GM19193 (cell line): ENCODE measurements around the gene CACNA1A.

ENCODE experiments used
- POLR2A ChIP-seq: IDR thresholded peaks from 4 replicates; pipeline ENCODE4 v1.6.1; 2011; ENCODE audit not compliant: insufficient read depth, insufficient read length; ENCODE audit errors: extremely low read depth

Gene CACNA1A

DNA sequence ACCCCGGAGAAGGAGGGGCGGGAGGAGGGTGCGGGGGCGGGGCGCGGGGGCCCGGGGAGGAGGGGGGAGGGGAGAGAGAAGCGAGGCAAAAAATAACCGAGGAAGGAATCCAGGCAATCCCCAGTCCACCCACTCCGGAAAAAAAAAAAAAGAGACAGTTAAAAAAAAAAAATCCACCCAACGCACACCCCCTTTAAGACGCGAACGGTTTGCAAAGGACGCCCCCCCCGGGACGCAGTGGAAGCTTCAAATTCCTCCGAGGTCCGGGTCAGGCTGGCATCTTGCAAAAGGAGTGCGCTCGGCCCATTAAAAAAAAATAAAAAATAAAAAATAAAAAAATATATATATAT lies at the start of gene CACNA1A:
TSS of gene CACNA1A (minus strand) at position 9 of the 350 bp plus-strand sequence. CDS start 255 bp downstream, outside the sequence.
- no peak for TF ChIP-seq POLR2A

DNA sequence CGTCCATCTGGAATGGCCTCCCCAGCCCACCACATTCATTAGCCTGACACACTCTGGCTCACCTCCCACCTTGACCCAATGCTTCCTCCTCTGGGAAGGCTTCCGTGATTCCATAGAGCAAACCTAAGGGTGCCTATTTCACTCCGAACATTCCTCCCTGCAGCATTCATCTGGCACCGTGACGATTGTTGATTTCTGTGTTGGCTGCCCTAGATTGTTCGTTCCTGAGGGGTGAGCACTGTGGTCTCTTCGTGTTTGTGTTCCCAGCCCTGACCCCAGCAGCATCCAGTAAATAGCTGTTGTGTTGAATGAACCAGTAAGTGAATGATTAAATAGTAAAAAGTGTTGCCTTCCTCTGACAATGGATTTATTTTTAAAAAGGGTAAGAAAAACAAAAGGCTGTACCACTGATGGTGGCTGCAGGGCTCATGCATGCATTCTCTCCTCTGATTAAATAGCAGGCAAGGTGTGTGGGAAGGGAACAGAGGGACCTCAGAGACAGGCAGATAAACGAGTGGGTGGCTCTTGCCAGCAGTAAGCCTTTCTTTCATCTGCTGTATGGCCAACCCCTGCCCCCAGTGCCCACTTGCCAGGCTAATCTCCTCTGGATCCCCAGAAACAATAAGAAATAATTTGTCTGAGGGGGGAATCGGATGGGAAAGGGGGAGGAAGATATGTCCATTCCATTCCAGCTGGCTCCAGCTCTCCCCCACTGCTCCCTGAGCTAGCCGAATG lies 48.4 kb upstream of the CACNA1A start:
- no peak for TF ChIP-seq POLR2A

DNA sequence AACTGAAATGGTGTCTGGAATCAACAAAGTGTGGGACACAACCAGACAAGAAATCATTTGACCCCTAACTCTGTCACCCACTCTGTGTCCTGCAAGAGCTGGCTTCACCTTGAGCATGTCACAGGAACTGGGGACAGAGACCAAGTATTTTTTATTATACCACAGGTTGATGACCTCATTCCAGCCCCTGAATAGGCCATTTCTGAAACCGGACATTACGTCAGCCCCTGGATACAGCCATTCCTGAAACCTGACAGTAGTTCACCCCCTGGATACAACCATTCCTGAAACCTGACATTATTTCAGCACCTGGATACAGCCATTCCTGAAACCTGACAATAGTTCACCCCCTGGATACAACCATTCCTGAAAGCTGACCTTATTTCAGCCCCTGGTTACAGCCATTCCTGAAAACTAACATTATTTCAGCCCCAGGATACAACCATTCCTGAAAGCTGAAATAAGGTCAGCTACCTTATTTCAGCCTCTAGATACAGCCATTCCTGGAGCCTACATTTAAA lies 47.7 kb upstream of the CACNA1A start:
- TF ChIP-seq POLR2A = no peak

DNA sequence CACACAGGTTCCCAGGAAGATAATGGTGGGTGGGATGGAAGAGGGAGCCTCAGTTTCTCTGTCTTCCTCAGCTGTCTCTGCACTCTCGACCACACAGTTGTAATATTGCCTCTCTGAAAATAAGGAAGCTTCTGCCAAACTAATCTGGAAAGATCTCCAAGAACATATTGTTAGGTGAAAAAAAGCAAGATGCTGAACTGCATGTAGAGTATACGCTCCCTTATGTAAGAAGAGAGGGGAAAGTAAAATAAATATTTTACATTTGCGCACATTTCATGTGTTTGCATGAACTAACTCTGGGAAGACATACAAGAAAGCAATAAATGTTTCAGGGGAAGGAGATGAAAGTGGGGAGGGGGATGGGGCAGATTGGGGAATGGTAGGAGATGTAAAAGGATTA lies 41.9 kb upstream of the CACNA1A start:
- no peak for TF ChIP-seq POLR2A

DNA sequence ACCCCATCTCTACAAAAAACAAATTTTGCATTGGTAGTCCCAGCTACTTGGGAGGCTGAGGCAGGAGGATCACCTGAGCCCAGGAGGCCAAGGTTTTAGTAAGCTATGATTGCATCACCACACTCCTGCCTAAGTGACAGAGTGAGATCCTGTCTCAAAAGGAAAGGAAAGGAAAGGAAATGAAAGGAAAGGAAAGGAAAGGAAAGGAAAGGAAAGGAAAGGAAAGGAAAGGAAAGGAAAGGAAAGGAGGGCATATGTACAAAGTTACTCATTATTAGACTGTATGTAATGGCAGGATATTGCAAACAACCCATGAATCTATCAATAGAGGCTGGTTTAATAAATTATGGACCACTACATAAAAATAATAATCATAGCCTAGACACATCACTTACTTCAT lies 40.8 kb upstream of the CACNA1A start:
- TF ChIP-seq POLR2A = no peak

DNA sequence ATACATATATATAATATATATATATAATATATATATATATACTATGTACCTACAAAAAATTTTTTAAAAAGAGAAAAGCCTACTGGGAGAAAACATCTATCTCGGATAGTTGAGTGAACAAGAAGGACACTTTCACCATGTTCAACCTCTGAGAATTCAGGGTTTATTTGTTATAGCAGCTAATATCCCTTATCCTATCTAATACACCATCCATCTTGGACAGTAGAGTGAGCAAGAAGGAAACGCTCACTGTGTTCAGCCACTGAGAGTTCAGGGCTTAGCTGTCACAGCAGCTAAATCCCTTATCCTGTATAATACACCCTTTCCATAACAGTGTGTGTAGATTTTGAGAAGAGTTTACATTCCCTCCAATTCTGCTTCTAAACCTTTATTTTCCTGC lies 38.1 kb upstream of the CACNA1A start:
- TF ChIP-seq POLR2A = no peak

DNA sequence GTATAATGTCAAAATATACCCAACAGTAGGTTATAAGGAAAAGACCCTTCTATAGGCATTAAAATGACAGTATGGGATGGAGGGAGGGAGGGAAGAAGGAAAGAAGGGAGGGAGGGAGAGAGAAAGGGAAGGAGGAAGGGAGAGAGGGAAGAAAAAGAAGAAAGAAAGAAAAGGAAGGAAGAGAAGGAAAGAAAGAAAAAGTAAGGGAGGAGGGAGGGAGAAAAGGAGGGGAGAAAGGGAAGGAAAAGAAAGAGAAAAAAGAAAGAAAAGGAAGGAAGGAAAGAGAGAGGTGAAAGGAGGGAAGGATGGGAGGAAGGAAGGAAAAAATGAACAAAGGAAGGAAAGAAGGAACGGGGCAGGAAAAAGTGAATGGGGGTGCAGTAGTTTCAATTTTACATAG lies 35.3 kb upstream of the CACNA1A start:
- no peak for TF ChIP-seq POLR2A

DNA sequence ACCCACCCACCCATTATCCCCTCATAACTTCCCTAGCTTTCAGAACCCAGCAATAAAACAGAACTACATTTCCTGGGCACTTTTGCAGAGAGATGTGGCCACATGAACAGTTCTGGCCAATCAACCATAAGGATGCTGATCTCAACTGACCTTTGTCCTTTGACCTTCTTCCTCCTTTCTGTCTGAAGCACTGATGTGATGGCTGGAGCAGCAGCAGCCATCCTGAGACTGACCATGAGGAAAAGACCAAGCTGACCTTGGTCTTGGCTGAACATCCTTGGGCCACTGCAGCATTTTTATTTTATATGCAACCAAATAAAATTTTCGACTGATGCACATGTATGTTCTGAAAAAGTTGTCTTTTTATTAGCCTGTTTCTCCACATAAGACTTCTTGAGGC lies 33.1 kb upstream of the CACNA1A start:
- TF ChIP-seq POLR2A = no peak

DNA sequence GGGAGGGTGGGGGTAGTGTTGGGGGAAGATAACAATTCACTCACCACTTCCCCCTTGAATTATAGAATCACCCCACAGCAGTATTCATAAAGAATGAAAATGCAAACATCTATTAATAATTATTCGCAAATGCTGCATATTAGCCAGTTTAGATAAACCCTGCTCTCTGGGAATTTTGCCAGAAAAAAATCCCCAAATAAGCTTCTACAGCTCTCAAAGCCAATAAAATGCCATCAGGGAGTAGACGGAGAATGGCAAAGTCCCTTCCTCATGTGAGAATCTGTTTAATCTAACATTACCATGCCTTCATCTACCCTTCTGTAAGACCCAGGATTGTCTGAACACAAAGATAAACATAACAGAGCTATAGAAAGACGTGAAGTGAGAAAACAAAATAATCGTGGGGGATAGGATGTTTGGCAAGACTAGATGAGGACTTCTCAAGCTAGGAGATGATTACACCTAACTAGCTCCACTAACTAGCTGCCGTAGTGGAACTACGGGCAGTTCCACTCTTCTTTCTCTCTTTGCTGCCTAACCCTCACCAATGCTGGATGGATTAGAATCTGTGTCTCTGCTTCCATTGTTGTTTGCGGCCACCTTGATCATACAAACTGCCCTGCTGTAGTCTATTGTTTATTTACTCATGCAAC lies 32.4 kb upstream of the CACNA1A start:
- TF ChIP-seq POLR2A = no peak

DNA sequence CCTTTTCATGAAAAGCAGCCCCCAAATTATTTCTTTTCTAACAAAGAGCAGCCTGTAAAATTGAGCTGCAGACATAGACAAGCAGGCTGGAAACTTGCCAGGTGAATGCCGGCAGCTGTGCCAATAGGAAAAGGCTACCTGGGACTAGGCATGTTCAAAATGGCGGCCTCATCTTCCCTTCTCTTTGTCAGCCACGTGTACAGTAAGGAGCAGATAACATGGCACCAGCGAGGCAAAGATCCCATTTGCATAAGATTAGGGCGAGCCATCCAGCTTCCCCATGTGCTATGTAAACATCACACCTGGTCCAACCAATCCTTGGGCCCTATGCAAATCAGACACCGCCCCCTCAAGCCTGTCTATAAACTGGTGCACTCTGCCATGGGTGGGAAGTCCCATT lies 31.2 kb upstream of the CACNA1A start:
- TF ChIP-seq POLR2A = no peak

DNA sequence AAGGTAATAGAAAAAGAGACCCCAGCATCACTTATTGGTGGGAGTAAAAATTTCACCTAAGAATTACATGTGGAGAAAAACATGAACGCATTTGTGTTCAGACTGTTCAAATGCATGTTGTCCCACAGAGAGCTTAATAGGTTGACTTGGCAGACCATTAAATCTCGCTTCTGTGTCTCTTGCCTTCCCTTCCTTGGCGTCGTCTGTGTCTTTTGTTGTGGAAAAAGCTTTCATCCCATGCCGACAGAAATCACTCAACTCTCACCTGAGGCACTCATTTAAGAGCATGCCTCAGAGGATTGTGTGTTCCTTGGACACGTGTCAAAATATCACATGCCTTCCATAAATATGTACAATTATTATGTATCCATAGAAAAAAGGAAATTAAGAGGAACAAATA lies 24.4 kb upstream of the CACNA1A start:
- TF ChIP-seq POLR2A = no peak

DNA sequence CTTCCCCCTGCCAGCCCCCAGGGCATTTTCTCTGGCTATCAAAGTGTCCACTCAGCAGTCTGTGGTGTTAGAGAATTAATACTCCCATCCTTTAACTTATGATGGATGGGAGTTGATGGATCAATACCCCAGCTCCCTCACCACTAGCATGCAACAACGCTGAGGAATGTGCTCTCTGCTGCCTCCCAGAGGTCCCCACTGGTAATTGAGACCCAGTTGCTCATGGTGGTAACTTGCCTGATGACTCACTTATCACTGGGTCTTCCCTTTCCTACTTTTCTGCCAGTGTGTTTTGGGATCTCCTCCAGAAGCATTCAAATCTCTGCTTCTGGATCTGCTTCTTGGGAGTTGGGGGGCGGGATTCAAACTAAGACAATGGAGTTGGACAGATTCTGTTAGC lies 20.3 kb upstream of the CACNA1A start:
- TF ChIP-seq POLR2A = no peak

DNA sequence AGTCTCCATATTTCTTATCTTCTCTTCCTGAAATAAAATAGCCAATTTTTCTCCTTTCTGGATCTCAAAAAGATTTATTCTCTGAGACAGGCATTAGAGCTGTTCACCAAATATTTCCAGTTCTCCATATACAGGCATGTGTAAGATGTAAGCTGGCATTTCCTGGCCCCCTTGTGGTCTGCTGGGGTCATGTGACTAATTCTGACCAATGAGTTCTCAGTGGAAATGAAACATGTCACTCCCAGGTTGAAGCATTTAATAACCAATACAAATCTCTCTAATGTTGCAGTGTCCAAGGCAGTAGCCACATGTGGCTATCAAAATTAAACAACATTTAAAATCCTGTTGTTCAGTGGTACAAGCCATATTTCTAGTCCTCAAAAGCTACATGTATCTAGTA lies 14.8 kb upstream of the CACNA1A start:
- TF ChIP-seq POLR2A = no peak

DNA sequence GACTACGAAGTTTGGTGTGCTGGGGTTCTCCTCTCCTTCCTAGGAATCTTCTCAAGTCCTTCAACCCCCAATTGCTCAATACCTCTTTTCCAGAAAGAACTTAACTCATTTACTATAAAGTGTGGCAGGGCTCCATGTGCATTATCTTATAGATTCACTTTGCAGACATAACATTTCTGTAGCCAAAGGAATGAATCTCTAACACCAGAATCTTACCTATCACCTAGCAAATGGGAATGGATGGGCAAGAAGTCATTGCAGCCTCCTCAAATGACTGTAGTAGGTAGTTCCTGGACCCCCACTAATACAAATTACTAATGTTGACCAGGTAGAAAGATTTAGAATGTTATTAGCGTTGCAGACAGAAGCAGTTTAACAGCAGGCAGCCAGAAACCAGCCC lies 5.7 kb upstream of the CACNA1A start:
- no peak for TF ChIP-seq POLR2A

DNA sequence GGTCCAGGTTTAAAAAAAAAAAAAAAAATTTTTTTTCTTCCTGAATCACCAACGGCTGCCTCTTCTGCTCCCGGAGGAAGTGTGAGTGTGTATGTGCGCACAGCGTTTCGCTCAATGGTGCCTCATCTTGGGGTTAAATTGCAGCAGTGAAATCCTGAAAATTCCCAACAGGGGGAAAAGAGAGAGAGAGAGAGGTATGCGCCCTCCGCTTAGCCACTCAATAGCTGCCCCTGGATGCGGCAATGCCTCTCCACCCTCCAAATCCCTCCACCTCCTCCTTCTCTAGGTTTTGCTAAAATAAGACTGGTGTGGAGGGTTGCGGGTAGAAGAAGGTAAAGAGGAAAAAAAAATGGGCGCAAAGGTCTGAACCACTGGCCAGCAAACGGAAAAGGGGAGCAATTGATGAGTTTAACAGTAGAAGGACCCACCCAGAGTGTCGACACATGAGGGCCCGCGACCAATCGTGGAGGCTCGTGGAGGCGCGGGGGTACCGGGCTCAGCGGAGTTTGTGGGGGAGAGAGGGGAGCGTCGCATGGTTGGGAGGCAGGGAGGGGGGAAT lies 853 bp upstream of the CACNA1A start:
- no peak for TF ChIP-seq POLR2A
